ENCODE data around the gene PRKG1. TPM values are rescaled to one million over a fixed set of nuclear protein-coding genes. Genes with fewer than 3 reads are reported as not detected.

Gene PRKG1
- total and polyA plus RNA-seq, 2 experiments from 2014 or later, result 18.2 to 21.1 TPM

DNA sequence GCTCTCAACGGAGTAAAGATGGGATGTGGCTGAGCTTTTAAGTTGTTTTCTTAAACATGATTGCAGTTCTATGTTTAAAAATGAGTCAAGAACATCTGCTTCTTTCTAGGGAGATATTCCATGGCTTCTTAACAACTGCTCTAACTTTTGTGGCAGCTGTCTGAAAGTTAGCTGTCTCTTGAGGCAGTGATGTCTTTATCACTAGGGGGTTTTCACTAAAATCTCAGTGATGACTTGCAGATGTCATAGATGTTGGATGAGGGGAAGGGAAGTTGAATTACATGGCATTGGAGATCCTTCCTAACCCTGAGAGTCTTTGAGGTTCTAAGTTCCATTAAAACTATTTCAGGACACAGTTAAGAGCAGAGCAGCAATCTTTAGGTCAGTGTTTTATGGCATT lies 43.5 kb downstream of the PRKG1 start:
- ATAC-seq, result no peak
- H2AFZ ChIP-seq, result no peak overlapping the region
- H3K36me3 ChIP-seq (ENCODE audit: insufficient read depth), result no peaks in the 10 kb centered on the region
- no peak overlapping the region for H3K27ac ChIP-seq (ENCODE audit: low read depth)
- H3K4me3 Mint-ChIP-seq, result no peak overlapping the region
- TF ChIP-seq POLR2AphosphoS5 (IDR thresholded peaks at IDR 0.05; ENCODE audit: low read depth) (no peak), ETS1 (IDR thresholded peaks at IDR 0.05) (no peak), ZNF331 (CRISPR knock-in tag; IDR thresholded peaks at IDR 0.05; ENCODE audit: low read depth) (no peak), NANOG (IDR thresholded peaks at IDR 0.05; ENCODE audit: borderline replicate concordance) (no peak), EZH2 (IDR thresholded peaks at IDR 0.05; ENCODE audit: low read depth, unreplicated experiment) (no peak), STAT1 (IDR thresholded peaks at IDR 0.05; ENCODE audit: unreplicated experiment) (no peak), ZNF114 (CRISPR knock-in tag; IDR thresholded peaks at IDR 0.05) (no peak), CREB1 (CRISPR knock-in tag; IDR thresholded peaks at IDR 0.05; ENCODE audit: low read depth) (no peak), EZH2phosphoT487 (IDR thresholded peaks at IDR 0.05; ENCODE audit: unreplicated experiment) (no peak), ZNF462 (CRISPR knock-in tag; IDR thresholded peaks at IDR 0.05) (no peak), JUNB (IDR thresholded peaks at IDR 0.05; ENCODE audit: unreplicated experiment) (no peak)
- TF ChIP-seq, protein P1, sequence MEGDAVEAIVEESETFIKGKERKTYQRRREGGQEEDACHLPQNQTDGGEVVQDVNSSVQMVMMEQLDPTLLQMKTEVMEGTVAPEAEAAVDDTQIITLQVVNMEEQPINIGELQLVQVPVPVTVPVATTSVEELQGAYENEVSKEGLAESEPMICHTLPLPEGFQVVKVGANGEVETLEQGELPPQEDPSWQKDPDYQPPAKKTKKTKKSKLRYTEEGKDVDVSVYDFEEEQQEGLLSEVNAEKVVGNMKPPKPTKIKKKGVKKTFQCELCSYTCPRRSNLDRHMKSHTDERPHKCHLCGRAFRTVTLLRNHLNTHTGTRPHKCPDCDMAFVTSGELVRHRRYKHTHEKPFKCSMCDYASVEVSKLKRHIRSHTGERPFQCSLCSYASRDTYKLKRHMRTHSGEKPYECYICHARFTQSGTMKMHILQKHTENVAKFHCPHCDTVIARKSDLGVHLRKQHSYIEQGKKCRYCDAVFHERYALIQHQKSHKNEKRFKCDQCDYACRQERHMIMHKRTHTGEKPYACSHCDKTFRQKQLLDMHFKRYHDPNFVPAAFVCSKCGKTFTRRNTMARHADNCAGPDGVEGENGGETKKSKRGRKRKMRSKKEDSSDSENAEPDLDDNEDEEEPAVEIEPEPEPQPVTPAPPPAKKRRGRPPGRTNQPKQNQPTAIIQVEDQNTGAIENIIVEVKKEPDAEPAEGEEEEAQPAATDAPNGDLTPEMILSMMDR (conservative IDR thresholded peaks at IDR 0.05; ENCODE audit: low read depth in 2 of 2), result no peak
- TF ChIP-seq, protein P2, sequence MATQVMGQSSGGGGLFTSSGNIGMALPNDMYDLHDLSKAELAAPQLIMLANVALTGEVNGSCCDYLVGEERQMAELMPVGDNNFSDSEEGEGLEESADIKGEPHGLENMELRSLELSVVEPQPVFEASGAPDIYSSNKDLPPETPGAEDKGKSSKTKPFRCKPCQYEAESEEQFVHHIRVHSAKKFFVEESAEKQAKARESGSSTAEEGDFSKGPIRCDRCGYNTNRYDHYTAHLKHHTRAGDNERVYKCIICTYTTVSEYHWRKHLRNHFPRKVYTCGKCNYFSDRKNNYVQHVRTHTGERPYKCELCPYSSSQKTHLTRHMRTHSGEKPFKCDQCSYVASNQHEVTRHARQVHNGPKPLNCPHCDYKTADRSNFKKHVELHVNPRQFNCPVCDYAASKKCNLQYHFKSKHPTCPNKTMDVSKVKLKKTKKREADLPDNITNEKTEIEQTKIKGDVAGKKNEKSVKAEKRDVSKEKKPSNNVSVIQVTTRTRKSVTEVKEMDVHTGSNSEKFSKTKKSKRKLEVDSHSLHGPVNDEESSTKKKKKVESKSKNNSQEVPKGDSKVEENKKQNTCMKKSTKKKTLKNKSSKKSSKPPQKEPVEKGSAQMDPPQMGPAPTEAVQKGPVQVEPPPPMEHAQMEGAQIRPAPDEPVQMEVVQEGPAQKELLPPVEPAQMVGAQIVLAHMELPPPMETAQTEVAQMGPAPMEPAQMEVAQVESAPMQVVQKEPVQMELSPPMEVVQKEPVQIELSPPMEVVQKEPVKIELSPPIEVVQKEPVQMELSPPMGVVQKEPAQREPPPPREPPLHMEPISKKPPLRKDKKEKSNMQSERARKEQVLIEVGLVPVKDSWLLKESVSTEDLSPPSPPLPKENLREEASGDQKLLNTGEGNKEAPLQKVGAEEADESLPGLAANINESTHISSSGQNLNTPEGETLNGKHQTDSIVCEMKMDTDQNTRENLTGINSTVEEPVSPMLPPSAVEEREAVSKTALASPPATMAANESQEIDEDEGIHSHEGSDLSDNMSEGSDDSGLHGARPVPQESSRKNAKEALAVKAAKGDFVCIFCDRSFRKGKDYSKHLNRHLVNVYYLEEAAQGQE (IDR thresholded peaks at IDR 0.05; ENCODE audit: unreplicated experiment), result no peak
- peaks cover 10% of the 10 kb centered on the region for H3K4me1 ChIP-seq (ENCODE audit: insufficient read depth)
- no peaks in the 10 kb centered on the region for H3K27me3 Mint-ChIP-seq (ENCODE audit: insufficient read depth, low read depth, poor library complexity)
- H3K4me1 Mint-ChIP-seq, result peaks cover 30% of the 10 kb centered on the region
- H3K27ac Mint-ChIP-seq, result no peak overlapping the region
- H4K20me1 ChIP-seq (replicated peaks; ENCODE audit: insufficient read depth), result no peaks in the 10 kb centered on the region
- no peaks in the 10 kb centered on the region for H3K79me2 ChIP-seq (replicated peaks; ENCODE audit: insufficient read depth)
- H3K9me2 ChIP-seq (ENCODE audit: insufficient read depth), result no peaks in the 10 kb centered on the region
- no peak overlapping the region for H3K4me3 ChIP-seq
- peaks cover 3% of the 10 kb centered on the region; the same call in 1 of the 3 replicates for H3K36me3 Mint-ChIP-seq (ENCODE audit: low read depth)
- no peak for DNase-seq (ENCODE audit: low spot score)
- no peaks in the 10 kb centered on the region for H3K9me3 Mint-ChIP-seq
- H3K4me2 ChIP-seq, result no peak overlapping the region
- no peaks in the 10 kb centered on the region for H3F3A ChIP-seq (replicated peaks; ENCODE audit: low read depth)
- H3K27me3 ChIP-seq (ENCODE audit: insufficient read depth), result no peaks in the 10 kb centered on the region

Data from GM23338 (cell line).